Hepatocyte (in vitro differentiated cells): Measurements from ENCODE around the gene GIMAP6.

Experiments
- EZH2 ChIP-seq: fragments of 200-600 bp; sonication (generic); IDR thresholded peaks from 2 replicates; pipeline ENCODE4 v1.6.1; 2016; ENCODE audit warnings: antibody characterized with exemption, mild to moderate bottlenecking, borderline replicate concordance
- EZH2phosphoT487 ChIP-seq: fragments of 200-600 bp; sonication (generic); IDR thresholded peaks from one replicate; pipeline ENCODE4 v1.6.1; 2018; ENCODE audit warnings: antibody characterized with exemption, mild to moderate bottlenecking, low read depth, moderate library complexity; ENCODE audit not compliant: unreplicated experiment, severe bottlenecking
- TF ChIP-seq, protein P1 (sequence below): fragments of 200-600 bp; sonication (generic); IDR thresholded peaks from 2 replicates; pipeline ENCODE4 v1.5.1; 2016; ENCODE audit warnings: antibody characterized with exemption, mild to moderate bottlenecking; ENCODE audit not compliant: poor library complexity

DNA sequence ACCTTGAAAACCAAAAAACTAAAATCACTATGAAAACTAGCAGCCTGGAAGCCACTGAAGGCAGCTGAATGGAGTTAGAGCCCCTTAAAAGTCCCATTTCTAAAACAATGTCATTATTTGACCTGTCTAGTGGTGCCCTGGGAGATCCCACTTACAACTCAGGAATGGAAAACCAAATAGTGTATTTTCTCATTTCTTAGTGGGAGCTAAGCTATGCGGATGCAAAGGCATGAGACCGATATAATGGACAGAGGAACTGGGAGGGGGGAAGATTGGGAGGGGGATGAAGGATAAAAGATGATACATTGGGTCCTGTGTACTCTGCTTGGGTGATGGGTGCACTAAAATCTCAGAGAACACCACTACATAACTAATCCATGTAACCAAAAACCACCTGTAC is 43.5 kb upstream of the GIMAP6 start:
- TF ChIP-seq, protein P1, sequence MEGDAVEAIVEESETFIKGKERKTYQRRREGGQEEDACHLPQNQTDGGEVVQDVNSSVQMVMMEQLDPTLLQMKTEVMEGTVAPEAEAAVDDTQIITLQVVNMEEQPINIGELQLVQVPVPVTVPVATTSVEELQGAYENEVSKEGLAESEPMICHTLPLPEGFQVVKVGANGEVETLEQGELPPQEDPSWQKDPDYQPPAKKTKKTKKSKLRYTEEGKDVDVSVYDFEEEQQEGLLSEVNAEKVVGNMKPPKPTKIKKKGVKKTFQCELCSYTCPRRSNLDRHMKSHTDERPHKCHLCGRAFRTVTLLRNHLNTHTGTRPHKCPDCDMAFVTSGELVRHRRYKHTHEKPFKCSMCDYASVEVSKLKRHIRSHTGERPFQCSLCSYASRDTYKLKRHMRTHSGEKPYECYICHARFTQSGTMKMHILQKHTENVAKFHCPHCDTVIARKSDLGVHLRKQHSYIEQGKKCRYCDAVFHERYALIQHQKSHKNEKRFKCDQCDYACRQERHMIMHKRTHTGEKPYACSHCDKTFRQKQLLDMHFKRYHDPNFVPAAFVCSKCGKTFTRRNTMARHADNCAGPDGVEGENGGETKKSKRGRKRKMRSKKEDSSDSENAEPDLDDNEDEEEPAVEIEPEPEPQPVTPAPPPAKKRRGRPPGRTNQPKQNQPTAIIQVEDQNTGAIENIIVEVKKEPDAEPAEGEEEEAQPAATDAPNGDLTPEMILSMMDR = no peak
- no peak for TF ChIP-seq EZH2
- TF ChIP-seq EZH2phosphoT487 = no peak
